Measurements from ENCODE around the gene CD99.
"Not testable (repeated sequence)": the region's sequence is repeated elsewhere in the genome, so short reads cannot be mapped to it uniquely, and the experiment has no call there.

The CD99 gene

GRCh38 chrX:2700405-2701320, 9.6 kb downstream of the CD99 start:
- FAIRE-seq, result no peak

DNA sequence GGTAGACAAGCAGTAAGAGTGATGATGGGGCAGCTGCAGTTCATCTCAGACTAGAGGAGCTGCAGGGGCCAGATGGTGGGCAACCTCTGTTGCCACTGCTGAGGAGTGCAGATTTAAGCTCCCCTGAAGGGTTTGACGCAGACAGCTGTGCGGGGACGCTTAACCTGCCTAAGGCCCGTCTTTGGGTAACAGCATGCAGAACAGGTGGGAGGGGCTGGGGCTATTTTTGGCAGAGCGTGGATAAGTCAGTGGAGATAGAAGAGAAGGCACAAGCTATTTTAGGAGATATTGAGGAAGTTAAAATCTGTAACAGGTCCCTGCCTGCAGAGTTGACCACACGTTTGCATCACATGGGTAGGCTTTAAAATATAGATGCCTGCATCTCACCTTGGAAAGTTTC, 10.5 kb downstream of the CD99 start:
- FAIRE-seq, result no peak

DNA sequence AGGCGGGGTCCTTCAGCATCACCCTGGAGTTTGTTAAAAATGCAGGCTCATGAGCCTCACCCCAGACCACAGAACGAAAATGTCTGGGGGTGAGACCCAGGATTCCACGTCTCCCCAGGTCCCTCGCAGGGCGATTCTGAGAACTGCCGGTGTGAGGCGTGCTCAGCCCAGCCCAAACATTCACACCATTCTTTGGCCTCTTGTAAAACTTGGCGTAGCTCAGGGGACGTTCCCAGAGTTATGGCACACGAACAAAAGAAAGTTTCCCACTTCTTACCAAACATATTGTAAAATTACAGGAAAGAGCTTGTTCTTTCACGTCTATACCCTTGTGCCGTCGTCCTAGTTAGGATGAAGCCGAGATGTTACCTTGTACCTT, 12.9 kb downstream of the CD99 start:
- FAIRE-seq, result no peak

- FAIRE-seq, result no peak
Observed at GRCh38 chrX:2705046-2705832, 14.1 kb downstream of the CD99 start.

DNA sequence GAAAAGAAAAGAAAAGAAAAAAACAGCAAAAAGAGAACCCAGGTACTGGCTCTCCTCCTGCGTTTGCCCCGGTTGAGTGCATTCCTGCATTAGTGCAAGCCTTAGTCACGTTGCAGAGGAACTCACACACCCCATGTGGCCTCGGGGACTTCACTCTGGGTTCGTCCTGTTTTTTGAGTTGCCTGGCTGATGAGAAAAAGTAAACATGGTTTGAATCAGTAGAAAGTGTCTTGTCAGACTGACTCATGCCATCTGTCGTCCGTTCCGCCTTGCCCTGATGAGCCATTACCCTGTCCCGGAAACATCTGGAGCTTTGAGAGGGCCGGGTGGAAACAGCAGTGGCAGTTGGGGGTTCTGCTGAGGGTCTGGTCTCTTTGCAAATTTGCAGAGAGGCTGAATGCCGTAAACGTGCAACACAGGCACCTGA, 16.3 kb downstream of the CD99 start:
- no peak for FAIRE-seq

GRCh38 chrX:2708021-2708420, 16.9 kb downstream of the CD99 start:
- no peak for FAIRE-seq

DNA sequence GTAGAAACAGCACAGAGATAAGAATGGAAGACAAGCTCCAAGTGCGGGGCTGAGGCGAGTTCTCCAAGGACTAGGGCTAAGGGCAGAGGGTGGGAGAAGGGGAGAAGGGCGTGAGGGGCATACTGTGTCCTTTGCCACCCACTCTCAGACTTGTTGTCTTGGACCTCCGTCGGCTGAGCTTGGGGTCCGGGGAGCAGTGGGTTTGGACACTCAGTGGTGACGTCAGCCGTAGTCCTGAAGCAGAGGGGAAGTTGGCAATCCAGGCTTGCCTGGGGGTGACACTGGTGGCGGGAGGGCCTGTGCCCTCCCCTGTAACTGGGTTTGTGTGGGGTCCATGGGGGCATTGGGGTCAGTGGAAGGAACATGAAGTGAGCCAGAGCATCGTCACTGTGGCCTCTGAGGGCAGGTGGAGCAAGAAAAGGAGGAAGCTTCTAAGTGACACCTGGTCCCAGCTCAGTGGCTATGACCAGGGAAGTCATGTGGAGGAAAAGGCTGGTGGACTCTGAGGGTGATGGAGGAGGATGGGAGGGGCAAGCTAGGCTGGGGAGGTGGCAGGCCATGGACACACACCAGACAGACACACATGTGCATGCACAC, 17.6 kb downstream of the CD99 start:
- FAIRE-seq, result no peak

DNA sequence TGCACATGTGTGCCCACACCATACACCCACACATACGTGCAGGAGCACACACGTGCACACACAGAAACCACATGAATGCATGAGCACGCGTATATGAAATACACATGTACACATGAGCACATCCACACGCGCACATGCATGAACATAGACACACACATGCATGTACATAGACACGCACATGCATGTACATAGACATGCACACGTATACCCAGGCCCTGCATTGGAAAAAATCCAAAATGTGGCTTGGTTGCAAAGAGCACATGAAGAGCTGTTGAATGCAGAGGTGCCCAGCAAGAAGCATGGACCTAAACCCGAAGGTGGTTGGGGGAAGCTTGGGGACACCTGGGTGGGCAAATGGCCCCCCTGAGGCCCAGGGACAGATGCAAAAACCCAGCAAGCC, 18.5 kb downstream of the CD99 start:
- no peak for FAIRE-seq

- FAIRE-seq, result no peak
Observed at GRCh38 chrX:2710041-2710840, 19.1 kb downstream of the CD99 start.

- FAIRE-seq, result no peak
Observed at GRCh38 chrX:2711441-2711840, 20.3 kb downstream of the CD99 start.

- no peak for FAIRE-seq
Observed at GRCh38 chrX:2712428-2712827, 21.3 kb downstream of the CD99 start.

DNA sequence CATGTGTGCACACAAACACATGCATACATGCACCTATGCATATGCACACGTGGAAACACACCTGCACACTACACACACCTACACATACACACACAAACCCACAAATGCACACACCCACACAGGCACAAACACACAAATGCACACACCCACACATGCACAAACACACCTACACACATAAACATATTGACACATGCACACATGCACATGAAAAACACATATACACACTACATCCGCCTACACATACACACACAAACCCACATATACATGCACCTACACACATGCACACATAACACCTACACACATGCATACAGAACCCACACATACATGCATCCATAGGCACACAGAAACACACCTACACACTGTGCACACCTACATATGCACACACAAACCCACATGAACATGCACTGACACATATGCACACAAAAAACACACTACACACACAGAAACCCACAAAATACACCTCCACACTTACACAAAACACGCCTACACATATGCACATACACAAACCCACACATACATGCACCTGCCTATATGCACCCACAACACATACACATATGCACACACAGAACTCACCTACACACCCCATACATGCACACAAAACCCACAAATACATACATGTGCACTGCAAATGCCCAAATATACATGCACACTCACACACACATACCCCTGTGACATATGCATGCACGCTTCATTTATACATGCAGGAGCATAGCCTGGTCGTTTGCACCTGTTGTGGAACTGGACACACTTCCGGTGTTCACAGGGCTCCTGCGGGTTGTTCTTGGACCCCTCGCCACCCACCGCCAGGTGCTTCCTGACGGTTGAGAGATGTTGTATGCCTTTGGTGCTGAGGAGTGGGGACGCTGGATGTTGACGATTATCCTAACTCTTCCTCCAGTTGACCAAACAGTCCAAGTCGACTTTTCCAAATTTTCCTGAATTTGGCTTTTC, 22.1 kb downstream of the CD99 start:
- FAIRE-seq, result no peak

DNA sequence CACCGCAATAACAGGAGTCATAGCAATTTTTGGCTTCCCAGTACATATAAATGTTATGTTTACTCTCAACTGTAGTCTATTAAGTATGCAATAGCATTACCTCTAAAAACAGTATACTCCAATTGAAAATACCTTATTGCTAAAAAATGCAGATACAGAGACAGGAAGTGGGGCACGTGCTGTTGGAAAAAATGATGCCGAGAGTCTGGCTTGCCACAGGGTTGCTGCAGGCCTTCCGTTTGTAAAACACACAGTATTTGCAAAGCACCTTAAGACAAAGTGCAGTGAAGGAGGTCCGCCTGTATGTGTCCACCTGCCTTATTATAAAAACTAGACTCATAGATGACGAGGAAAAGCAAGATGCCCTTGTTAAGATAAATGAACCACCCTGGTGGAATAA, 23.5 kb downstream of the CD99 start:
- no peak for FAIRE-seq

DNA sequence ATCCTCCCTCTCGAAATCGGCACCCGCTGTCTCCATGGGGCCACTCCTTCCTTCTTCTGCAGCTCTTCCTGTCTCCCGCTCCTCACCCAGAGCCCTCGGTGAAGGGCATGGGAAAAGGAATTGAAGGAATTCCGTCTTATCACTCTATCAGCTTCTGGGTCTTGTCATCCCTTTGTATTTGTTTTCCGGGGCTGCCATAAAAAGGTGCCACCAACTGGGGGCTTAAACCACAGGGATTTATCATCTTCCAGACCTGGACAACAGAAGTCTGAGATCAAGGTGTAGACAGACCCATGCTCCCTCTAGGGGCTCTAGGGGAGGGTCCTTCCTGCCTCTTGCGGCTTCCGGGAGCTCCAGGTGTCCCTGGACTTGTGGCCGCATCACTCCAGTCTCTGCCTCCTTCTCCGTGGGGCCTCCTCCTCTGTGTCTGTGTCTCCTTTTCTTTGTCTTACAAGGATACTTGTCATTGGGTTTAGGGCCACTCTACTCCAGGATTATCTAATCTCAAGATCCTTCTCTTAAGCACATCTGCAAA, 24.0 kb downstream of the CD99 start:
- FAIRE-seq, result no peak

- no peak for FAIRE-seq
Observed at GRCh38 chrX:2717312-2717711, 26.2 kb downstream of the CD99 start.

GRCh38 chrX:2718821-2719220, 27.7 kb downstream of the CD99 start:
- FAIRE-seq, result no peak

DNA sequence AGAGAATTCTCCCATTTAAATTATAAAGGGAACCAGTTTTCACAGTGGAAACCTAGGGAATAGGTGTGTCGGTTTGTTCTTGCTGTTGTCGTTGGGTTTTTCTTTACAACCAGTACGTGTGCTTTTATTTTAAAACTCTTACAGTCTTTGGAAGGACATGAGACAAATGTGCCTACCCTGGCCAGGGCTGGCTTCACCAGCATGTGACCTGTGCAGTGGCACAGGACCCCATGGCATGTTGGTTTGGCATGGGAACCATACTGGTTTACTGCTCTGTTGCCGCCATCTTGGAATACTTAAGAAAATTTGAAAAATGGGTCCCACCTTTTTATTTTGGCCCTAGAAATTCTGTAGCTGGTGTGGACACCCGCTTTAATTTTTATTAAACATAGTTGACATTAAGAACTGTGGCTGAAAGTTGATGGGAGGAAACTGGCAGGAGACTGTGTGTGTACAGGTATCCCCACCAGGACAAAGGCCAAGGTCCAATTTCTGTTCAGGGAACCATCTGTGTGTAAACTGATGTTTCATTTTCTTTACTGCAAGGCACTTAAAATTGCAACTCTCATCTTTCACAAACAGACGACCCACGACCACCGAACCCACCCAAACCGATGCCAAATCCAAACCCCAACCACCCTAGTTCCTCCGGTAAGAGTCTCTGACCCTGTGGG, 28.8 kb downstream of the CD99 start:
- FAIRE-seq, result no peak

GRCh38 chrX:2723286-2723879, 32.3 kb downstream of the CD99 start:
- FAIRE-seq, result no peak

- FAIRE-seq, result not testable (repeated sequence)
Observed at GRCh38 chrX:2727264-2727663, 36.2 kb downstream of the CD99 start.

DNA sequence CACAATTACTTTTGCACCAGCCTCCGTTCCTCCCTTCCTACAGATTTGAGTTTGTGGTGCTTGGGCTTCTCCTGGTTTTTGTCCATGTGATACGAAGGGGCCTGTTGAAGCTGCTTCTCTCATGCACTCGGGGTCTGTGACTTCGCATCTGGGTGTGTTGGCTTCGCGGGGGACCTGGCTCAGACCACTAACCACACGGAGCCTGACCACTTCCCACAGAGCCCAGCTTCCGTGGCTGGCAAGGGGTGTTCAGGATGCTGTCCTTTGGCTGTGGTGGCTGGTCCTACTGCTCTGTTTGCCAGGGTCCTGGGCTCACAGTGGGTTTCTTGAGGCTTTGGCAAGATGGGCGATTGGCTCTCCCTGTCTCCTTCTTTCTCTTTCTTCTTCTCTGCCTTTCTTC, 41.0 kb downstream of the CD99 start:
- FAIRE-seq, result no peak

All from G401.6 (cell line).